Activated effector memory CD4-positive, alpha-beta T cell treated with Interleukin-2 at 50 U/mL for 16 hours (primary cell): ENCODE results near the gene WIPI1.

Experiments used
- DNase-seq: peaks from one replicate; pipeline ENCODE4 v3.0.0-alpha.2; 2020

WIPI1 gene

GRCh38 chr17:68460146-68460545, 2.9 kb upstream of the WIPI1 start:
- DNase-seq = no peak

GRCh38 chr17:68459037-68459639, 1.8 kb upstream of the WIPI1 start:
- DNase-seq = no peak

GRCh38 chr17:68458260-68459036, 1.2 kb upstream of the WIPI1 start:
- DNase-seq = no peak

GRCh38 chr17:68457539-68458259, 403 bp upstream of the WIPI1 start:
- DNase-seq = peak; percentile 99

GRCh38 chr17:68456339-68457167, 743 bp downstream of the WIPI1 start:
- DNase-seq = no peak

GRCh38 chr17:68455901-68456338, 1.4 kb downstream of the WIPI1 start:
- no peak for DNase-seq

GRCh38 chr17:68453991-68454665, 3.2 kb downstream of the WIPI1 start:
- DNase-seq = no peak

- no peak for DNase-seq
Observed at GRCh38 chr17:68452724-68453290, 4.5 kb downstream of the WIPI1 start.

GRCh38 chr17:68451670-68452354, 5.5 kb downstream of the WIPI1 start:
- DNase-seq = no peak

GRCh38 chr17:68450801-68451200, 6.5 kb downstream of the WIPI1 start:
- no peak for DNase-seq

GRCh38 chr17:68450391-68450790, 6.9 kb downstream of the WIPI1 start:
- no peak for DNase-seq

GRCh38 chr17:68449021-68449739, 8.1 kb downstream of the WIPI1 start:
- DNase-seq = no peak

GRCh38 chr17:68446626-68447041, 10.7 kb downstream of the WIPI1 start:
- no peak for DNase-seq

- no peak for DNase-seq
Observed at GRCh38 chr17:68445671-68446070, 11.6 kb downstream of the WIPI1 start.

GRCh38 chr17:68443972-68444464, 13.3 kb downstream of the WIPI1 start:
- DNase-seq = no peak

- no peak for DNase-seq
Observed at GRCh38 chr17:68441070-68441770, 16.1 kb downstream of the WIPI1 start.

- no peak for DNase-seq
Observed at GRCh38 chr17:68440526-68440925, 16.8 kb downstream of the WIPI1 start.

GRCh38 chr17:68439656-68440290, 17.5 kb downstream of the WIPI1 start:
- DNase-seq = no peak
